Large intestine (tissue), 3 donors: Measurements from ENCODE around the gene C4B. TPM values are rescaled to one million over a fixed set of nuclear protein-coding genes. Genes with fewer than 3 reads are reported as not detected.

Experiments used
- DNase-seq, 2 donors: peaks; one replicate each; pipeline versions ENCODE4 v3.0.0 to v3.0.0-alpha.2; 2013
- H3K27ac ChIP-seq: one replicate; pipeline ENCODE4 v1.5.1; 2013; ENCODE audit warnings: low read length
- H3K27me3 ChIP-seq: 2 replicates; pipeline ENCODE4 v1.6.1; 2013; ENCODE audit warnings: low read length; ENCODE audit not compliant: control insufficient read depth, insufficient read depth
- H3K36me3 ChIP-seq: 2 replicates; pipeline ENCODE4 v1.6.1; 2013; ENCODE audit warnings: low read length; ENCODE audit not compliant: control insufficient read depth, insufficient read depth
- H3K4me1 ChIP-seq: one replicate; pipeline ENCODE4 v1.6.1; 2013; ENCODE audit warnings: low read length; ENCODE audit not compliant: control insufficient read depth, insufficient read depth
- H3K4me3 ChIP-seq: one replicate; pipeline ENCODE4 v1.5.1; 2013; ENCODE audit warnings: low read length
- H3K9me3 ChIP-seq: one replicate; pipeline ENCODE4 v1.6.1; 2013; ENCODE audit warnings: mild to moderate bottlenecking, low read depth, low read length, moderate library complexity; ENCODE audit not compliant: control insufficient read depth
- WGBS: methylation state at CpG from one replicate; pipeline ENCODE4 v1.1.5; 2013; ENCODE audit warnings: low lambda C conversion rate; ENCODE audit not compliant: insufficient coverage; 5-methylcytosine and 5-hydroxymethylcytosine counted together
- polyA plus RNA-seq: library from polyadenylated mRNA; unstranded; fragments of 120-200 nt; gene quantifications from one replicate; pipeline ENCODE4 v1.2.1, GENCODE V29; 2013

C4B gene
- polyA plus RNA-seq, 1 donor, result 91.2 TPM

GRCh38 chr6:32081168-32081990 is 66.8 kb downstream of the C4B start:
- Histone ChIP-seq H3K9me3 (no peaks in the 10 kb centered on the region), H3K4me3 (no peak overlapping the region), H3K4me1 (peaks cover 10% of the 10 kb centered on the region), H3K36me3 (peaks cover 9% of the 10 kb centered on the region), H3K27me3 (no peaks in the 10 kb centered on the region), H3K27ac (no peak overlapping the region)
- DNase-seq, result no peak
- WGBS, result no CpG with 5 or more reads among the region's 22 CpGs

- H3K4me1 ChIP-seq, result peaks cover 18% of the 10 kb centered on the region
- H3K4me3 ChIP-seq, result no peak overlapping the region
- no peaks in the 10 kb centered on the region for H3K9me3 ChIP-seq
- H3K27ac ChIP-seq, result no peak overlapping the region
- no peak for DNase-seq
- H3K36me3 ChIP-seq, result peaks cover 9% of the 10 kb centered on the region
- H3K27me3 ChIP-seq, result peaks cover 2% of the 10 kb centered on the region
- WGBS, result no CpG with 5 or more reads among the region's 6 CpGs
Measured at GRCh38 chr6:32082478-32082877, 67.9 kb downstream of the C4B start.

GRCh38 chr6:32082935-32083334 is 68.3 kb downstream of the C4B start:
- Histone ChIP-seq H3K9me3 (no peaks in the 10 kb centered on the region), H3K4me1 (peaks cover 19% of the 10 kb centered on the region), H3K27ac (no peak overlapping the region), H3K27me3 (peaks cover 2% of the 10 kb centered on the region), H3K4me3 (no peak overlapping the region), H3K36me3 (peaks cover 9% of the 10 kb centered on the region)
- no peak for DNase-seq
- no CpG with 5 or more reads among the region's 9 CpGs for WGBS

- Histone ChIP-seq H3K9me3 (no peaks in the 10 kb centered on the region), H3K27me3 (peaks cover 2% of the 10 kb centered on the region), H3K36me3 (peaks cover 7% of the 10 kb centered on the region), H3K4me1 (peaks cover 30% of the 10 kb centered on the region), H3K27ac (no peak overlapping the region), H3K4me3 (no peak overlapping the region)
- no peak for DNase-seq
- no CpG with 5 or more reads among the region's 22 CpGs for WGBS
Measured at GRCh38 chr6:32083812-32084768, 69.5 kb downstream of the C4B start.

DNA sequence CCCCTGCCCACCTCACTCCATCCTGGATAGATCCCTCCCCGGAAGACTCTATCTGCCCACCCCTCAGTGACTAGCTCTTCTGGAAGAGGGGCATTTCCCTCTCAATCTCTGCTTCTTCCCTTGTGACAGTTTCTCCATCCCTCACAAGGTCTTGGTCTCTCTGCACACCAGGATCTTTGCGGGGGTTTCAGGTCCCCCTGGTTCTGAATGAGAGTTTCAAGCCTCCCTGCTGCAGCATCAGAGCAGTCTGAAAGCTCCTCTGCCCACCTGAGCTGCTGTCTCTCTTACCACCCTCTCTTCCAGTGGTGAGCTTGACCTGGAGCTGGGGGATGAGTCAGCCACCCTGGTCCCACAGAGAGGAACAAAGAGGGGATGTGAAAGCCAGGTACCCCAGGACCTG is 70.2 kb downstream of the C4B start:
- Histone ChIP-seq H3K36me3 (peaks cover 6% of the 10 kb centered on the region), H3K4me3 (no peak overlapping the region), H3K27ac (no peak overlapping the region), H3K27me3 (peaks cover 2% of the 10 kb centered on the region), H3K9me3 (no peaks in the 10 kb centered on the region), H3K4me1 (peaks cover 37% of the 10 kb centered on the region)
- WGBS, result no CpG with 5 or more reads among the region's 2 CpGs
- DNase-seq, result no peak

Other genes starting within 250 kb of the C4B start
- gene VWA7, start 237.5 kb upstream of the C4B start, polyA plus RNA-seq, result 10.1 TPM
- 34.2 TPM for gene VARS1, start 219.0 kb upstream of the C4B start, polyA plus RNA-seq
- gene LSM2, start 207.8 kb upstream of the C4B start, polyA plus RNA-seq, result 51.4 TPM
- 2.8 TPM for gene HSPA1L, start 199.5 kb upstream of the C4B start, polyA plus RNA-seq
- 115 TPM for gene HSPA1A, start 199.3 kb upstream of the C4B start, polyA plus RNA-seq
- 241 TPM for gene HSPA1B, start 187.1 kb upstream of the C4B start, polyA plus RNA-seq
- 174 TPM for gene NEU1, start 152.0 kb upstream of the C4B start, polyA plus RNA-seq
- 157 TPM for gene SLC44A4, start 135.8 kb upstream of the C4B start, polyA plus RNA-seq
- 50.5 TPM for gene EHMT2, start 117.1 kb upstream of the C4B start, polyA plus RNA-seq
- 11.8 TPM for gene ZBTB12, start 112.7 kb upstream of the C4B start, polyA plus RNA-seq
- 9.3 TPM for gene C2, start 87.1 kb upstream of the C4B start, polyA plus RNA-seq
- 37.1 TPM for gene CFB, start 68.7 kb upstream of the C4B start, polyA plus RNA-seq
- 77.7 TPM for gene NELFE, start 55.8 kb upstream of the C4B start, polyA plus RNA-seq
- 52.6 TPM for gene SKIC2, start 55.6 kb upstream of the C4B start, polyA plus RNA-seq
- gene DXO, start 42.7 kb upstream of the C4B start, polyA plus RNA-seq, result 20.0 TPM
- 92.9 TPM for gene C4A, start 32.7 kb upstream of the C4B start, polyA plus RNA-seq
- gene CYP21A2, start 23.6 kb downstream of the C4B start, polyA plus RNA-seq, result 1.5 TPM
- 17.5 TPM for gene TNXB, start 94.5 kb downstream of the C4B start, polyA plus RNA-seq
- gene ATF6B, start 113.5 kb downstream of the C4B start, polyA plus RNA-seq, result 84.4 TPM
- 5.1 TPM for gene FKBPL, start 115.5 kb downstream of the C4B start, polyA plus RNA-seq
- 5.3 TPM for gene PRRT1, start 137.1 kb downstream of the C4B start, polyA plus RNA-seq
- gene PPT2, start 139.3 kb downstream of the C4B start, polyA plus RNA-seq, result 31.0 TPM
- 29.1 TPM for gene EGFL8, start 149.8 kb downstream of the C4B start, polyA plus RNA-seq
- gene AGPAT1, start 161.3 kb downstream of the C4B start, polyA plus RNA-seq, result 109 TPM
- 85.7 TPM for gene RNF5, start 163.6 kb downstream of the C4B start, polyA plus RNA-seq
- gene AGER, start 169.5 kb downstream of the C4B start, polyA plus RNA-seq, result 14.9 TPM
- gene PBX2, start 175.4 kb downstream of the C4B start, polyA plus RNA-seq, result 125 TPM
- gene GPSM3, start 177.8 kb downstream of the C4B start, polyA plus RNA-seq, result 14.3 TPM
- 8.1 TPM for gene NOTCH4, start 209.3 kb downstream of the C4B start, polyA plus RNA-seq